PFSK-1 (cell line): Measurements from ENCODE around the gene ACADS.

Experiments used
- FOXP2 ChIP-seq: optimal IDR thresholded peaks from 2 replicates; pipeline ENCODE3; 2011; ENCODE audit warnings: borderline replicate concordance, control low read depth, inconsistent platforms; ENCODE audit not compliant: insufficient read depth; ENCODE audit errors: extremely low read length, extremely low read depth
- POLR2AphosphoS5 ChIP-seq: IDR thresholded peaks from 2 replicates; pipeline ENCODE4 v1.6.1; 2012; ENCODE audit warnings: low read depth, mild to moderate bottlenecking, control low read depth, low read length, moderate library complexity
- SIN3A ChIP-seq: IDR thresholded peaks from 2 replicates; pipeline ENCODE4 v1.6.1; 2012; ENCODE audit warnings: mild to moderate bottlenecking, low read length, moderate library complexity, borderline replicate concordance; ENCODE audit not compliant: insufficient read depth
- TAF1 ChIP-seq: IDR thresholded peaks from 2 replicates; pipeline ENCODE4 v1.6.1; 2012; ENCODE audit warnings: low read length, control low read depth, borderline replicate concordance; ENCODE audit not compliant: insufficient read depth
- TF ChIP-seq, protein P1 (sequence below), 2 experiments: IDR thresholded peaks; 2 replicates each; pipeline versions ENCODE4 v1.6.1 to v1.8.0; 2011 to 2012; ENCODE audit warnings: low read depth in 2 of 2, low read length in 2 of 2, control low read depth in 1 of 2, inconsistent platforms in 1 of 2, mild to moderate bottlenecking in 1 of 2, moderate library complexity in 1 of 2; ENCODE audit not compliant: insufficient read depth in 1 of 2

Gene ACADS

DNA sequence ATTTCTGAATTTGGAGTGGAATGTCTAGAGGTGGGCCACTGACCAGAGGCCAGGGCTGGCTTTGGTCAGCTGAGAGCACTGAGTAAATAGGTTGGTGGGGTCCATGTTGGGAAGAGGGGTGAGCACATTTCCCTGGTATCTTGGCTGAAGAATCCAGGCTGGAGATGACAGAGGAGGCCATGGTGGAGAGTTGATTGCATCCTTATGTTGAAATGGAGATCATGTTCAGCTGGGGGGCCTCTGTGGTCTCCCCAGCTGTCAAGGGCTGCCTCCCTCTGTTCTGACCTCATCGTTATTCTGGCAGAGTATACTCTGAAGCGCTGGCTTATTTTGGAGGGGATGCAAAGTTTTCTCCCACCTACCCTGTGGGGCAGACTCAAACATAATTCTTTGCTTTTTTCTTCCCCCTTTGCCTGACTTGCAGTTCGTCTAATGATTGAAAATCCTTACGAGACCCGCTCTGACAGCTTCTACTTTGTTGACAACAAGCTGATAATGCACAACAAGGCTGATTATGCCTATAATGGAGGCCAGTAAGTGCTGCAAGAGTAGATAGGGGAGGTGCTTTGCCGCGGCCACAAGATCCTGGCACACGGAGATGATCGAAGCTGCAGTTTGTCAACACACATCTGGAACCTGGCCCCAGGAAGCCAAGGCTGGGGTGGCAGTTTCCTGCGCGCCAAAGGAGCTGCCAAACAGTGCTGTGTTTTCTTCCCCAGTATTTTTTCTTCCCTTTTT lies 6.0 kb upstream of the ACADS start:
- TF ChIP-seq TAF1: no peak
- TF ChIP-seq FOXP2: no peak
- TF ChIP-seq, protein P1, sequence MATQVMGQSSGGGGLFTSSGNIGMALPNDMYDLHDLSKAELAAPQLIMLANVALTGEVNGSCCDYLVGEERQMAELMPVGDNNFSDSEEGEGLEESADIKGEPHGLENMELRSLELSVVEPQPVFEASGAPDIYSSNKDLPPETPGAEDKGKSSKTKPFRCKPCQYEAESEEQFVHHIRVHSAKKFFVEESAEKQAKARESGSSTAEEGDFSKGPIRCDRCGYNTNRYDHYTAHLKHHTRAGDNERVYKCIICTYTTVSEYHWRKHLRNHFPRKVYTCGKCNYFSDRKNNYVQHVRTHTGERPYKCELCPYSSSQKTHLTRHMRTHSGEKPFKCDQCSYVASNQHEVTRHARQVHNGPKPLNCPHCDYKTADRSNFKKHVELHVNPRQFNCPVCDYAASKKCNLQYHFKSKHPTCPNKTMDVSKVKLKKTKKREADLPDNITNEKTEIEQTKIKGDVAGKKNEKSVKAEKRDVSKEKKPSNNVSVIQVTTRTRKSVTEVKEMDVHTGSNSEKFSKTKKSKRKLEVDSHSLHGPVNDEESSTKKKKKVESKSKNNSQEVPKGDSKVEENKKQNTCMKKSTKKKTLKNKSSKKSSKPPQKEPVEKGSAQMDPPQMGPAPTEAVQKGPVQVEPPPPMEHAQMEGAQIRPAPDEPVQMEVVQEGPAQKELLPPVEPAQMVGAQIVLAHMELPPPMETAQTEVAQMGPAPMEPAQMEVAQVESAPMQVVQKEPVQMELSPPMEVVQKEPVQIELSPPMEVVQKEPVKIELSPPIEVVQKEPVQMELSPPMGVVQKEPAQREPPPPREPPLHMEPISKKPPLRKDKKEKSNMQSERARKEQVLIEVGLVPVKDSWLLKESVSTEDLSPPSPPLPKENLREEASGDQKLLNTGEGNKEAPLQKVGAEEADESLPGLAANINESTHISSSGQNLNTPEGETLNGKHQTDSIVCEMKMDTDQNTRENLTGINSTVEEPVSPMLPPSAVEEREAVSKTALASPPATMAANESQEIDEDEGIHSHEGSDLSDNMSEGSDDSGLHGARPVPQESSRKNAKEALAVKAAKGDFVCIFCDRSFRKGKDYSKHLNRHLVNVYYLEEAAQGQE (IDR thresholded peaks at IDR 0.05; ENCODE audit: insufficient read depth in 1 of 2, low read depth in 2 of 2, low read length in 2 of 2): no peak

DNA sequence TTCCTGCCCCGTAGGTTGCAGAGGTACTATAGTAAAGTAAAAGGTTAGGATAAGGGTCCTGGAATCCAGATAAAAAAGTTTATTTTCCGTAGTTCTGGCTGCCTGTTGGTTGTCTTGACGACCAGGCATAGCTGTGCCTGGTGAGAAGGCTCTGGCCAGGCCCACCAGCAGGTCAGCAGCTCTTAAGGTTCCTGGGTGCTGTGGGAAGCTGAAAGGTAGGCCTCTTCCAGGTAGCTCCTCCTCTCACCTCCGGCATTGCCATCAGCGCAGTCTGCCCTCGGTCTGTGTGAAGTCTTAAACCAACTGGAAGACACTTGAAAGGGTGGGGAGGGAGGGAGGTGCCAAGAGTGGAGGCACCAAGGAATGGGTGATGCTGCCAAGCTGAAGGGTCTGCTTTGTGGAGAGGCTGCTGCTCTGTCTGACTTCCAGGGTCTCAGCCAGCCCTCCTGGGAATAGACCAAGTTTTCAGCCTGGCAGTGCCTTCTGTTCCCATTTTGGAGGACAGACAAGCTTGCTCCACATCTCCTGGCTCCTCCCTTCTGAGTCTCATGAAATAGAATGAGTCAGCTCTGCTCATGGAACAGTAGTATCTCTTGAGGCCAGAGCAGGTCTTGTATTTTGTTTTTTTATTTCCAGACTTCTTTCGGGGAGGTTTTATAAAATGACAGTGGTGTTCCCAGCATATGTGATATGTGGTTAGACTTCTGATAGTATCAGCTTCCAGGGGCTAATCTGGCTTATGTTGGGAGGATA lies 5.2 kb upstream of the ACADS start:
- TF ChIP-seq FOXP2 (no peak), TAF1 (no peak), POLR2AphosphoS5 (no peak), SIN3A (no peak)
- TF ChIP-seq, protein P1 (IDR thresholded peaks at IDR 0.05; ENCODE audit: insufficient read depth in 1 of 2, low read depth in 2 of 2, low read length in 2 of 2): no peak

DNA sequence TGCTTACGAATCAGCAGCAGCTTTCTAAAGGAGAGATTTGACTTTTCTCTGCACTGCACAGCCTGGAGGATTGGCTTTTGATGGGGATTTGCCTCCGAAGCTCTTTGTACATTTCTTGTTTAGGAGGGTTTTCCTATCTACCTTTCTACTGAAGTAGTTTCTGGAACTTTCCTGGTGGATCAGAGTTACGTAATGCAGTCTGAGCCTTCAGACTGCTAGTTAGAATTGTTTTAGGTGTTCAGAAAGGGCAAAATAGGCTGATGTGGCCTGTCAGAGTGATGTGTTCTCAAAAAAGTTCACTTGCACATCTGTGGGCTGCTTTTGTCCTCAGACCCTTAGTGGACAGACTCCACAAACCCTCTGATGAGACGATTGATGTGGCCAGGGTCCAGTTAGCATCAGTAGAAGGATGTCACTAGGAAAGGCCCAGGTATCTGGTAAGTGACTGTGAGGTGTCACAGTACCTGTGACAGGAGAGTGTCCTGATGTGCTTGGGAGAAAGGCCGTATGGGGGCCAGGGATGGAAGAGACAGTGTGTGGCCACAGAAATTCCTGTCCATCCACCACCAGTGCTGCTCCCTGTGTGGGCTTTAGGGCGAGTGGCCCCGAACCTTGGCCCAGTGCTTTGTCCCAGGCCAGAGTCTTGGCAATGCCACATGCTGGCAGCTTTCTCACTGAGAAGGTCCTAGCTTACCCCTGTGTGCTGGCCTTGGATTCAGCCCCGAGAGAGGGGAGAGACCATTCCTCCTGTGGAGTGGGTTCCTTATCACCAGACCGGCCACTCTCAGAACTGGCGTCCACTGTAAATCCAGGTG lies 4.4 kb upstream of the ACADS start:
- TF ChIP-seq, protein P1 (IDR thresholded peaks at IDR 0.05; ENCODE audit: insufficient read depth in 1 of 2, low read depth in 2 of 2, low read length in 2 of 2): no peak
- TF ChIP-seq TAF1 (no peak), FOXP2 (no peak), POLR2AphosphoS5 (no peak), SIN3A (no peak)

DNA sequence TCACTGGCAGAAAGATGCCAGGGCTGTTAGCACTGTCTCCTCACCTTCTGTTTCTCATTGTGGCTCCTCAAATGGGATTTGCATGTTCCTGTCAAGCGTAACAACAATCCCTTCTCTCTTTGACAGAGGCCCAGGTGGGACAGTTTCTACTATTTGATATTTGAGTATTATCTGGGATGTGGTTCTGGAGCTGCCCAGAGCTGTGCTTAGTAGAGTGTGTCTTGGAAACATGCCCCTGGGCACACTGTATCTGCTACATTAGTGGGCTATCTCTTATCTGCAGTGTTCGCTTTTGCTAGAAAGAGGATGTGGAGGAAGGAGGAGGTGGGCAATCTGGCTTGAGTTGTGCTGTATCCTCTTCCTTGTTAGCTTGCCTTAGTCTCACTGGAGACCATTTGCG lies 3.8 kb upstream of the ACADS start:
- no peak for TF ChIP-seq TAF1

DNA sequence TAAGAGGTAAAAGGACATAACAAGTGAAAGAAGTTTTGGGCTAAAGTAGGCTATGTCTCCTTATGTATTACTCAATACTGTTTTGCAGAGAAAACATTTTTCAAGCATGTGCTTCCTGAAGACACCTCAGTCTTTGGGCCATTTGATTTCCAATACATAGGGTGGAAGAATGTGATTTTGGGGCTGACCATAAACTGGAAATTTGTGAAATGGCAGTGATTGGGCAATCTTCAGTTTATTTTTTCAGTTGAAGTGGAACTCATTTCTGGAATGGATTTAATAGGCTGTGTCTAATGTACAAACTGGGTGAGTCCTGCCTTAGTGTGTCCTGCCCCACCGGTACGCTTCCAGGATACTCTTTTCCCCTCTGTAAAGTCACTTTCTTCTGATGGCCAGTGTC lies 2.8 kb upstream of the ACADS start:
- no peak for TF ChIP-seq TAF1
- TF ChIP-seq FOXP2: no peak
- TF ChIP-seq SIN3A: no peak
- TF ChIP-seq POLR2AphosphoS5: no peak
- TF ChIP-seq, protein P1 (IDR thresholded peaks at IDR 0.05; ENCODE audit: insufficient read depth in 1 of 2, low read depth in 2 of 2, low read length in 2 of 2): no peak
